C4-2B (cell line): Measurements from ENCODE around the gene SLC19A2.

Experiments
- H3K27ac ChIP-seq: fragments of 450-650 bp; 2 replicates; pipeline ENCODE4 v1.5.1; 2017
- ZFX ChIP-seq: fragments of 450-650 bp; IDR thresholded peaks from 2 replicates; pipeline ENCODE4 v1.6.1; 2017
- TF ChIP-seq, protein P1 (sequence below): fragments of 450-650 bp; conservative IDR thresholded peaks from 2 replicates; pipeline ENCODE4 v1.5.1; 2017; ENCODE audit warnings: mild to moderate bottlenecking

SLC19A2 gene

DNA sequence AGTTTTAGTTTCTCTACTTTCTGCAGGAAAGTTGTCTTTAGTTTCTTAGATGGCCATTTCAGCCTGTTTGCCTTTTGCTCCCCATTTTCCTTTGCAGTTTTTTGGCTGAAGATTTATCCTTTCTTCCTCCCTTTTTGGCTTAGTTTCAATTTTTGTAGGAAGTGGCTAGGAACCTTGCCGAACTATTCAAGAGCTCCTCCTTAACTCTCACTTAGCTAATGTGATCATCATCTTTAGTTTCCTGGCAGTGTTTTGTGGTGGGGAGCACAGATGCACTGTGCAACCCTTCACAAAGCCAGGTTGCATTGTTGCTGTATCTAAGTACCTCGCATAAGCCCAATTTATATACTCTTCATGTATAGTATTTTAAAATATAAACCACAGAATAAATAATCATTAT lies 29.7 kb downstream of the SLC19A2 start:
- H3K27ac ChIP-seq: no peak overlapping the region
- TF ChIP-seq ZFX: no peak
- TF ChIP-seq, protein P1, sequence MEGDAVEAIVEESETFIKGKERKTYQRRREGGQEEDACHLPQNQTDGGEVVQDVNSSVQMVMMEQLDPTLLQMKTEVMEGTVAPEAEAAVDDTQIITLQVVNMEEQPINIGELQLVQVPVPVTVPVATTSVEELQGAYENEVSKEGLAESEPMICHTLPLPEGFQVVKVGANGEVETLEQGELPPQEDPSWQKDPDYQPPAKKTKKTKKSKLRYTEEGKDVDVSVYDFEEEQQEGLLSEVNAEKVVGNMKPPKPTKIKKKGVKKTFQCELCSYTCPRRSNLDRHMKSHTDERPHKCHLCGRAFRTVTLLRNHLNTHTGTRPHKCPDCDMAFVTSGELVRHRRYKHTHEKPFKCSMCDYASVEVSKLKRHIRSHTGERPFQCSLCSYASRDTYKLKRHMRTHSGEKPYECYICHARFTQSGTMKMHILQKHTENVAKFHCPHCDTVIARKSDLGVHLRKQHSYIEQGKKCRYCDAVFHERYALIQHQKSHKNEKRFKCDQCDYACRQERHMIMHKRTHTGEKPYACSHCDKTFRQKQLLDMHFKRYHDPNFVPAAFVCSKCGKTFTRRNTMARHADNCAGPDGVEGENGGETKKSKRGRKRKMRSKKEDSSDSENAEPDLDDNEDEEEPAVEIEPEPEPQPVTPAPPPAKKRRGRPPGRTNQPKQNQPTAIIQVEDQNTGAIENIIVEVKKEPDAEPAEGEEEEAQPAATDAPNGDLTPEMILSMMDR: no peak

DNA sequence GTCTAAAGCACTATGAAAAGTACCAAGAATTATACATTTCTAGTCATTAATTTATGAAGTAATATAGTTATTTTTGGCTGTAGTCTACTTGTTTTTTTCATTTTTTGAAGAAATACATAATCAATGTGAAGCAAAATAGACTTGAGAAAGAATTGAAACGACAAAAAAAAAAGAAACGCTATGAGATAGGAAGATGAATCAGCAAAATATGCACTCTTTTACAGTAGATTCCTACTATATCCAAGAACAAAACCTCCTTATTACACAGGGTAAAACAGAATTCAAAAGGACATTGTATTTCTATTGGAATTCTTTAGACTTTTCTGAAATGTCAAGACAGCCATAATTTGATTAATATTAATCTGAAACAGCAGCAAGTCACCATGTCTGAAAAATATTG lies 32.8 kb downstream of the SLC19A2 start:
- no peak for TF ChIP-seq ZFX
- TF ChIP-seq, protein P1: no peak
- no peak overlapping the region for H3K27ac ChIP-seq

DNA sequence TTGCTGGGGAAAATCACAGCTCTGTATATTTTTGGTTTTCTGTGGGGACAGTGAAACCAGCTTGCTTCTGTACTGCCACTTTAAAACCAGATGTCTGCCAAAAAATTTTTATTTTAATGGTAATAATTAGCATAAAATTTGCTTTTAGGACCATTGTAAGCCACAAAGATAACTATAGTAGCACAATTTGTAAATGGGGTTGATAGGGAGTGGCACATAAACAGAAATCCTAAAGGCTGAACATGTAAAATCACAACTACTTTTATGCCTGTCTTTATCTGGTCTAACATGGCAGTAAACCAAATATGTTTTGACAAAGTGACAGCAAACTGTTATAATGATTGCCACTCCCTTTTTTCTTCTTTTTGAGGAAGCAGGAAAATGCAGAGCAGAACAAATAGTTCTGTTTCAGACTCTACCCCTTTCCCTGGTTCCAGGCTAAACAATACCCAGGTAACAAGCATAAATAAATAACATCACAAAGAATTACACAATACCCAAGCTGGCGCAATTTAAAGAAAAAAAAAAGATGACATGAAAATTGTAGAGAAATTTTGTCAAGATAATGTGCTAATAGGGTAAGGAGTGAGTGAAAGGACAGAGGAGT lies 34.4 kb downstream of the SLC19A2 start:
- no peak overlapping the region for H3K27ac ChIP-seq
- no peak for TF ChIP-seq ZFX
- TF ChIP-seq, protein P1: no peak

DNA sequence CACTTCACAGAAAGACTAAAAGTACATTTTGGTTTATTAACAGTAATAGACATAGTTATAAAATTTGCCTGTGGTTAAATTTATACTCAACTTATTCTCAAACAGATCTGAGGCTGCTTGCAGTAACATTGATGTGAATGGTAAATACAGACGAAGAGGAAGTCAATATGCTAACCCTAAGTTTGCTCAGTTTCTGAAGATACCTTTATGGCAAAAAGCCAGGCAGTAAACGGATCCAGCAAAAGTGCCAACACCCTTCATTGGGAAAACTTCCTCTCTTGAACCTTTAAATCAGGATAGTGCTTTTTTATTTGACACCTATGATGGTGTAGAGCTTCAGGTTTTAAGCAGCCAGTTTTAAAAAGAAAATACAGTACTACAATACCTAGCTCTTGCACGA lies 41.8 kb downstream of the SLC19A2 start:
- H3K27ac ChIP-seq: no peak overlapping the region
- no peak for TF ChIP-seq ZFX
- TF ChIP-seq, protein P1: no peak

DNA sequence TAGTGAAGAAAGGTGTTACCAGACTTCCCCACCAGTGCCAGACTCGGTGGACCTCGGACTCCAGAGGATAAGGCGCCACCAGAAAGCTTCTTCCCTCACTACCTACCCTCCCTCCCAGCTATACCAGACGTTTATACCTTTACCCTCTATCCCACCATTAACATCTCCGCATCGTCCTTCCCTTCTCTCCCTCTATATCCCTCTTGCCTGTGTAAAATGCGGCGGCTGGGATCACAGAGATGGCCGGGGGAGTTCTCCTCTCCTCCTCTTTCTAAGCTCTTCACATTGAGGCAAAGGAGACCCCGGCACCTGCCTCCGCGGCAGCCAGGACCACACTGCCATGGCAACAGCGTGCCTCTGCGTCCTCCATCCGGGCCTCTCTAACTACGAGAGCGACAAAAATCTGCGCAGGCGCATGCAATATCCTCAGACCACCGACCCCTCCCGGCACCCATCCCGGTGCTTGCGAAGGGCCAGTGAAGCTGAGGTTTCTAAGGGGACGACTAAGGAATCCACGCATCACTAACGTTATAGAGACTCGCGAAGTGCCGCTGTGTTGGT lies 58.6 kb downstream of the SLC19A2 start, which contains the start of gene CCDC181:
CCDC181 (minus strand) TSS at position 394 of the 561 bp plus-strand sequence. CDS start 2,547 bp downstream, outside the sequence.
- H3K27ac ChIP-seq: no peak within 1 kb of the TSS
- TF ChIP-seq, protein P1: no peak
- TF ChIP-seq ZFX: no peak

DNA sequence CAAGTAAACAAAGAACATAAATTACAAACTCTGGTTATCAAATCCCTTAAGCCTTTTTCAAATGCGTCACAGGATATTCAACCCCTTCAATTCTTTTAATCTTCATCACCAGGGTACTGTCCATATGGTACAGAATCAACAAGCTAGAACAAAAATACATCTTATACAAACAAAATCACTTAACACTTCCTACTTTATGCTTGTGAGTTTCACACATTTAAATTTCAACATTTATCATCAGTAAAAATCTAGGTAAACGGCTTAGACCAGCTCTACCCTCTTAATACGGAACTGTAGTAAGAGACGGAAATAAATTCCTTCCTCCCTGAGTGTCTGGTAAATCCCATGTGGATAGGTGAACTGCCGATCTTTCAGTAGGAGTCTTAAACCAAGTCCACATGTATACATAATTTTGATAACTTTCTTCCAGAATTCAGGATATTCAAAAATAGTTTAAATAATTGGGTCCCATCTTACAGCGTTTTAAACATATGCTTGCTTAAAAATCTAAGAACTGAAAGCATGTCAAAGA lies 59.5 kb downstream of the SLC19A2 start:
- TF ChIP-seq ZFX: no peak
- TF ChIP-seq, protein P1: no peak

DNA sequence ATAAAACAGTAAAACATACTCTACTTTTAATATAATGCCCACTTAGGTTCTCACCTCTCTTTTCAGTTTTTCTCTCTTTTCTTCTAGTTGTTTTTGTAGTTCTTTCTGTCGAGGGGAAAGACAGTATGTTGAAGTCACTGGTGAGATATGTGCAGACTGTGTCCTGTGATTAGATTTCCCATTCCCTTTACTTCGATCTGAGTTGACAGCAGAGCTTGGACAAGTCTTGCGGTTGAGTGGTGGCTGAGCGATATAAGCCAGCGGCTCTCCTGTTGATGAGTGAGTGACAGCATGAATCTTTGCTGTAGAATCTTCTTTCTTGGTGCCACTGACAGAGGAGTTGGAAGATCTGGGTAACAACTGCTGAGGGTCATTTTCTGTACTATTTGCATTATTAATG lies 64.4 kb downstream of the SLC19A2 start:
- TF ChIP-seq, protein P1: no peak
- no peak for TF ChIP-seq ZFX
- no peak overlapping the region for H3K27ac ChIP-seq

More for the DNA sequence above, 59.5 kb downstream of the SLC19A2 start:
- no peak overlapping the region for H3K27ac ChIP-seq
